ENCODE data around the gene CSNK1G2. TPM values are rescaled to one million over a fixed set of nuclear protein-coding genes. Genes with fewer than 3 reads are reported as not detected.

Gene CSNK1G2
- total and polyA plus RNA-seq, 9 donors, result 32.2 to 46.2 (median 41.7) TPM

DNA sequence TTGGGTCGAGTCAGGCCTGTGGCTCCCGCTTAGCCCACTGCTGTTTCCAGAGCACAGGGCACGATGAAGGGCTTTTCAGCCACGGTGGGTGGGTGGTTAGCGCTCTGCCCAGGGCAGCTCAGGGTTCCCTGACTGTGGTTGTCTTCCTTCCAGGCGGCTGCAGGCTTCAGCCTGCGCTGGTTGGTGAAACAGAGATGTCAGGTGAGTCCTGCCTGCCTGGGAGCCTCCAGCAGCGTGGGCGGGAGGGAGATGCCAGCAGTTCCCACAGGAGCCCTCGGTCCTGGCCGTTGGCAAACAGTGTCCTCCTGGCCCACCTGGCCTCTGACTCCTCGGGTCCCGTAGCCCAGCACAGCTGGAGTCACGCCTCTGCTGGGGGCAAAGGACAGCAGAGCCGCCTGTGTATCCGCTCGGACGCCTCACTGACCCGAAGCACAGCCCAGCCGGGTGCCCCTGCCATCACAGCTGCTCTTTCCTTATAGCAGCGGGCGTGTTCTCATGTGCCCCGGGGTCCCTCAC is 26.1 kb upstream of the CSNK1G2 start:
- no peak for DNase-seq
- WGBS (ENCODE audit: insufficient coverage), result 90% methylated on average over 23 of the region's 23 CpGs
- H3K27ac ChIP-seq (ENCODE audit: low read length), result no peak overlapping the region
- no peaks in the 10 kb centered on the region for H3K27me3 ChIP-seq (ENCODE audit: control insufficient read depth, insufficient read depth, low read length)
- no peak overlapping the region for H3K4me3 ChIP-seq (ENCODE audit: low read length)
- H3K36me3 ChIP-seq (ENCODE audit: control insufficient read depth, insufficient read depth, low read length), result peaks cover 37% of the 10 kb centered on the region
- H3K4me1 ChIP-seq (ENCODE audit: control insufficient read depth, insufficient read depth, low read length), result no peaks in the 10 kb centered on the region
- H3K9me3 ChIP-seq (replicated peaks; ENCODE audit: control insufficient read depth, low read depth, low read length), result no peaks in the 10 kb centered on the region

DNA sequence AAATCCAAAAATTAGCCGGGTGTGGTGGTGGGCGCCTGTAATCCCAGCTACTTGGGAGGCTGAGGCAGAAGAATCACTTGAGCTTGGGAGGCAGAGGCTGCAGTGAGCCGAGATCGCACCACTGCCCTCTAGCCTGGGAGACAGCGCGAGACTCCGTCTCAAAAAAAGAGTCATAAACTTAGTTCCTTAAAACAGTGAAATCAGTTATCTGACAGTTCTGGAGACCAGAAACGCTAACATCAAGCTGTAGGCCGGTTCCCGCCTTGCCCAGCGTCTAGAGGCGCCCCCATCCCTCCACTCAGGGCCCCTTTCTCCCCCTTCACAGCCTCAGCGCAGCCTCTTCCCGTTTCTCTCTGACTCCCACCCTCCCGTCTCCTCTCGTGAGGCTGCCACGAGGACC is 23.8 kb upstream of the CSNK1G2 start:
- no peak overlapping the region for H3K4me3 ChIP-seq (ENCODE audit: low read length)
- H3K27ac ChIP-seq (ENCODE audit: low read length), result no peak overlapping the region
- DNase-seq, result no peak
- no peaks in the 10 kb centered on the region for H3K9me3 ChIP-seq (replicated peaks; ENCODE audit: control insufficient read depth, low read depth, low read length)
- H3K4me1 ChIP-seq (ENCODE audit: control insufficient read depth, insufficient read depth, low read length), result no peaks in the 10 kb centered on the region
- H3K36me3 ChIP-seq (ENCODE audit: control insufficient read depth, insufficient read depth, low read length), result peaks cover 58% of the 10 kb centered on the region
- 89% methylated on average over 17 of the region's 17 CpGs for WGBS (ENCODE audit: insufficient coverage)
- no peaks in the 10 kb centered on the region for H3K27me3 ChIP-seq (ENCODE audit: control insufficient read depth, insufficient read depth, low read length)

DNA sequence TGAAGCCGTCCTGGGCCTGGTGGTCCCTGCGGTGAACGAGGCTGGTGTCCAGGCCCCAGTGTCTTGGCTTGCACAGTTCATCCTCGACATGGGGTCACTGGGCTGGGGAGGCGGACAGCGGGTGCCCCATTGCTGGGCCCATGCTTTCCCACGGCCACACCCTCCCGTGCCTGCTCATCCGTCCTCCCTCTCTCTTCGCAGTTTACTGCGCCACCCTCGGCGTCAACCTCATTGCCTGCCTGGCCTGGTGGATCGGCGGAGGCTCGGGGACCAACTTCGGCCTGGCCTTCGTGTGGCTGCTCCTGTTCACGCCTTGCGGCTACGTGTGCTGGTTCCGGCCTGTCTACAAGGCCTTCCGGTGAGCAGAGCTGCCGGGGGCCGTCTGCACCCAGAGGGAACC is 23.0 kb upstream of the CSNK1G2 start:
- H3K36me3 ChIP-seq (ENCODE audit: control insufficient read depth, insufficient read depth, low read length), result peaks cover 65% of the 10 kb centered on the region
- WGBS (ENCODE audit: insufficient coverage), result 94% methylated on average over 25 of the region's 25 CpGs
- no peak for DNase-seq
- no peaks in the 10 kb centered on the region for H3K4me1 ChIP-seq (ENCODE audit: control insufficient read depth, insufficient read depth, low read length)
- no peaks in the 10 kb centered on the region for H3K27me3 ChIP-seq (ENCODE audit: control insufficient read depth, insufficient read depth, low read length)
- H3K9me3 ChIP-seq (replicated peaks; ENCODE audit: control insufficient read depth, low read depth, low read length), result no peaks in the 10 kb centered on the region
- H3K27ac ChIP-seq (ENCODE audit: low read length), result no peak overlapping the region
- no peak overlapping the region for H3K4me3 ChIP-seq (ENCODE audit: low read length)

DNA sequence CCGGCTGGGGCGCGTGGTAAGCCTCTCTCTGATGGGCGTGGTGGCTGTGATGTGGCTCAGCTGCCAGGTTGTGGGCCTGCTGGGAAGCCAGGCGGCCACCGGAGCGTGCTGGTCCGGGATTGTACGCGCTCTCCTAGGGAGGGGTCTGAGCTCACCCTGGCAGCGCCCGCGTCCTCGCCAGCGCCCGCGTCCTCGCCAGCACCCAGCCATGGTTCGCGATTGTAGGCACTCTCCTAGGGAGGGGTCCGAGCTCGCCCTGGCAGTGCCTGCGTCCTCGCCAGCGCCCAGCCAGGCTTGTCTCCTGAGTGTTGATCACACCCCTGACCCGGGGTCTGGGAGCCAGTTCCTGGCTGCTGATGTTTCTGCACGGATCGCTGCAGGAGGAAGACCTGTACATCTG is 22.0 kb upstream of the CSNK1G2 start:
- no peaks in the 10 kb centered on the region for H3K4me1 ChIP-seq (ENCODE audit: control insufficient read depth, insufficient read depth, low read length)
- no peaks in the 10 kb centered on the region for H3K9me3 ChIP-seq (replicated peaks; ENCODE audit: control insufficient read depth, low read depth, low read length)
- no peak overlapping the region for H3K4me3 ChIP-seq (ENCODE audit: low read length)
- H3K27ac ChIP-seq (ENCODE audit: low read length), result no peak overlapping the region
- no peak for DNase-seq
- WGBS (ENCODE audit: insufficient coverage), result 95% methylated on average over 26 of the region's 28 CpGs
- no peaks in the 10 kb centered on the region for H3K27me3 ChIP-seq (ENCODE audit: control insufficient read depth, insufficient read depth, low read length)
- H3K36me3 ChIP-seq (ENCODE audit: control insufficient read depth, insufficient read depth, low read length), result peaks cover 65% of the 10 kb centered on the region

DNA sequence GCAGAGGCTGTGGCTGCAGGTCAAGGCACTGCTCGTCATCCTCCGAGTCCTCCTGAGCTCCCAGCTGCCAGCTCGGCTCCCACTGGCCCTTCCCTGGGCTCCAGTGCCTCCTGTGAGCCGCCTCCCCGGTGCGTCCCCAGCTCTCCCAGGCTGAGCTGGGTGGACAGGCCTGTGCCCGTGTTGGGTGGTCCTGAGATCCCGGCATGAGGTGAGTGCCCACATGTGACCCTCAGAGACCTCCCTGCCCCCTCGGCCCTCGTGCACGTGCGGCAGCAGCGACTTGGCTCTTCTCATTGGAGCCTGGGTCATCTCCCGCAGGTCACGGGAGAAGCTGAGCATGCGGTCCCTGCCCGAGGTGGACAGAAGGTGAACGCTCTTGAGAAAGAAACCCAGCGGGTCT is 20.3 kb upstream of the CSNK1G2 start:
- H3K36me3 ChIP-seq (ENCODE audit: control insufficient read depth, insufficient read depth, low read length), result peaks cover 68% of the 10 kb centered on the region

DNA sequence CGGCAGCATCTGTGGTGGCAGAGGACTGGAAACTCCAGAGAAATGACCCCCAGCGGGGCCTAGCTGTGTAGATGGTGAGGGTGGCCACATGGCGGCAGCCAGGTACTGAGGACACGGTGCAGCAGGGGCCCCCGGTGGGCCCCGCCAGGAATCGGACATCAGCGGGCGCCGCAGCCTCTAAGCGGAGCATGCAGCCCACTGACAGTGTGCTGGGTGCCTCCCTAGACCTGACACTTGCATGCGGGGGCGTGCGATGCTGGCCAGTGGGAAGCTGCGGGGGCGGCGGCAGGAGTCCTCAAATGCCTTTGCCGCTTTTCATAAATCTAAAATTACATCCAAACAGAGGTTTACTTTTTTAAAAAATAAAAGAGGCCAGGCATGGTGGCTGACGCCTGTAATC is 19.6 kb upstream of the CSNK1G2 start:
- DNase-seq, result no peak
- no peak overlapping the region for H3K4me3 ChIP-seq (ENCODE audit: low read length)
- no peaks in the 10 kb centered on the region for H3K9me3 ChIP-seq (replicated peaks; ENCODE audit: control insufficient read depth, low read depth, low read length)
- H3K27me3 ChIP-seq (ENCODE audit: control insufficient read depth, insufficient read depth, low read length), result no peaks in the 10 kb centered on the region
- 90% methylated on average over 12 of the region's 19 CpGs for WGBS (ENCODE audit: insufficient coverage)
- H3K36me3 ChIP-seq (ENCODE audit: control insufficient read depth, insufficient read depth, low read length), result peaks cover 68% of the 10 kb centered on the region
- no peak overlapping the region for H3K27ac ChIP-seq (ENCODE audit: low read length)
- H3K4me1 ChIP-seq (ENCODE audit: control insufficient read depth, insufficient read depth, low read length), result no peaks in the 10 kb centered on the region

More for the DNA sequence above, 20.3 kb upstream of the CSNK1G2 start:
- no peak overlapping the region for H3K27ac ChIP-seq (ENCODE audit: low read length)
- no peaks in the 10 kb centered on the region for H3K4me1 ChIP-seq (ENCODE audit: control insufficient read depth, insufficient read depth, low read length)
- H3K9me3 ChIP-seq (replicated peaks; ENCODE audit: control insufficient read depth, low read depth, low read length), result no peaks in the 10 kb centered on the region
- no peak for DNase-seq
- 91% methylated on average over 19 of the region's 19 CpGs for WGBS (ENCODE audit: insufficient coverage)
- no peak overlapping the region for H3K4me3 ChIP-seq (ENCODE audit: low read length)
- H3K27me3 ChIP-seq (ENCODE audit: control insufficient read depth, insufficient read depth, low read length), result no peaks in the 10 kb centered on the region

DNA sequence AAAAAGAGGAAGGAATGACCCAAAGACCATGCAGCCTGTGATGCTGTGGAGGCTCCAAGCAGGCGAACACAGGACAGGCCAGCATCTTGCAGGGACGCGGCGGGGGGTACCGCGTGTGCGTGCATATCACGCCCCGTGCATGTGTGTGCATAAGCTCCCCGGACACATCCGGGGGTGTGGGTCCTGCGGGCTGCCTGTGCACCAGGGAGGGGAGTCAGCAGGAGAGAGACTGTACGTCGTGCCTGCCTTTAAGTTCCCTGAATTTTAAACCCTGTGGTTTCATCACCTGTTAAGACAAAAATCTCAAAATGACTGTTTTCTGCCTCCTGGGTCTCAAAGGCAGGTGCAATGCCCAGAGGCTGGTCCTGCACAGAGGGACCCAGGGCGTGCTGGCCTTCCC is 19.1 kb upstream of the CSNK1G2 start:
- 96% methylated on average over 13 of the region's 15 CpGs for WGBS (ENCODE audit: insufficient coverage)
- DNase-seq, result no peak
- Histone ChIP-seq H3K4me3 (ENCODE audit: low read length) (no peak overlapping the region), H3K27ac (ENCODE audit: low read length) (no peak overlapping the region), H3K4me1 (ENCODE audit: control insufficient read depth, insufficient read depth, low read length) (no peaks in the 10 kb centered on the region), H3K9me3 (replicated peaks; ENCODE audit: control insufficient read depth, low read depth, low read length) (no peaks in the 10 kb centered on the region), H3K36me3 (ENCODE audit: control insufficient read depth, insufficient read depth, low read length) (peaks cover 68% of the 10 kb centered on the region), H3K27me3 (ENCODE audit: control insufficient read depth, insufficient read depth, low read length) (no peaks in the 10 kb centered on the region)

DNA sequence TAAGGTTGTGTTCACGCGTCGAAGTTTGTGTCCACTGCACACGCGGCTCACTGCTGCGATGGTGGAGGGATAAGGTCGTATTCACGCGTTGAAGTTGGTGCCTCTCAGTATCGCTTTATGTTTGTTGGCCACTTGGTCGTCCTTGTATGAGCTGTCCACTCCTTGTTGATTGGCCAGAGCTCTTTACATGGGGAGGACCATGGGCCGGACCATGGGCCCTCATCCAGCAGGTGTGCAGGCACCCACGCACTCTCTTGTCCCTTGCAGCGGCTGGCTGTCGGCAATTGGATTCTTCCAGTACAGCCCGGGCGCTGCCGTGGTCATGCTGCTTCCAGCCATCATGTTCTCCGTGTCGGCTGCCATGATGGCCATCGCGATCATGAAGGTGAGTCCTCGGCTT is 18.2 kb upstream of the CSNK1G2 start:
- 93% methylated on average over 23 of the region's 23 CpGs for WGBS (ENCODE audit: insufficient coverage)
- no peaks in the 10 kb centered on the region for H3K4me1 ChIP-seq (ENCODE audit: control insufficient read depth, insufficient read depth, low read length)
- H3K27ac ChIP-seq (ENCODE audit: low read length), result no peak overlapping the region
- no peak overlapping the region for H3K4me3 ChIP-seq (ENCODE audit: low read length)
- DNase-seq, result no peak
- peaks cover 62% of the 10 kb centered on the region for H3K36me3 ChIP-seq (ENCODE audit: control insufficient read depth, insufficient read depth, low read length)
- no peaks in the 10 kb centered on the region for H3K27me3 ChIP-seq (ENCODE audit: control insufficient read depth, insufficient read depth, low read length)
- H3K9me3 ChIP-seq (replicated peaks; ENCODE audit: control insufficient read depth, low read depth, low read length), result no peaks in the 10 kb centered on the region

DNA sequence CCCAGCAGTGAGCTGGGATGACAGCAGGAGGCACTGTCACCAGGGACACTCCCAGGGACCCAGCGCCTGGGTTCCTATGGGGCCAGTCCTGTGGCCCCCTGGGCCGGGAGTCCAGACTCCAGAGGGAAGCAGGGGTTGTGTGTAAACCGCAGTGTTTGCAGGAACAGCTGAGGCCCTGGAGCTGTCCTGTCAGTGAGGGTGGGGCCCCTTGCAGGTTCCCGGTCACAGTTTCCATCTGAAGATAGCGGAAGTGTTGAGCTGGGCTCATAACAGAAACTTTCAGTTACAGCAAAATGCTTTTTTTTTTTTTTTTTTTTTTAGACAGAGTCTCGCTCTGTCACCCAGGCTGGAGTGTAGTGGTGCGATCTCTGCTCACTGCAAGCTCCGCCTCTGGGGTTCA is 17.7 kb upstream of the CSNK1G2 start:
- DNase-seq, result peak; percentile 72
- Histone ChIP-seq H3K4me1 (ENCODE audit: control insufficient read depth, insufficient read depth, low read length) (no peaks in the 10 kb centered on the region), H3K36me3 (ENCODE audit: control insufficient read depth, insufficient read depth, low read length) (peaks cover 58% of the 10 kb centered on the region), H3K9me3 (replicated peaks; ENCODE audit: control insufficient read depth, low read depth, low read length) (no peaks in the 10 kb centered on the region), H3K27me3 (ENCODE audit: control insufficient read depth, insufficient read depth, low read length) (no peaks in the 10 kb centered on the region), H3K4me3 (ENCODE audit: low read length) (no peak overlapping the region), H3K27ac (ENCODE audit: low read length) (no peak overlapping the region)
- WGBS (ENCODE audit: insufficient coverage), result no CpG with 5 or more reads among the region's 8 CpGs

DNA sequence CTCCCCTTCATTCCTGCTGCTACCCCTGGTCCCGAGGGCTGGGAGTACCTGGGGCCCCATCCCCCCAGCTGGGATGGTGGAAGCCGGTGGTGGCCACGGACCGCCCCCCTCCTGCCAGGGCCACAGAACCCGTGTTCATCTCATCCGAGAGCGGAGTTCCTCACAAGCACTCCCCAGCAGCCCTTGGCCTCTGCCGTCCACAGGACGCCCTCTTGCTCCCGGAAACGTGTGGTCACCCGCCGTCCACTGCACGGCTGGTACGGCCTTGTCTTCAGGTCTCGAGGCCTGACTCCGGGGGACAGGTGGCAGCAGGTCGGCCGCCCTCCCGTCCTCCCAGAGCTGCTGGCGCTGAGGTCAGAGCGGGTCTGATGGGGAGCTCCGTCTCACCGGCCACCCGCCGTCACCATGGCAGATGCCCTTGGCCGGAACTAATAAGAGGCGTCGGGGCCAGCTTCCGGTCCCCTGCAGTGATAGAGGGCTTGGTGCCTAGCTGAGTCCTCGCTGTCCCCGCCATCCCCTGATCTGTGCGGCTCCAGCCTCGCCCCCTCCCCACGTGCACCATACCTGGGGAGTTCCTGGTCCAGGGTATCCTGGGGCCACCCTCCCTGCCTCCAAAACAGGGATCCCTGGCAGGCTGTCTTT is 16.5 kb upstream of the CSNK1G2 start:
- DNase-seq, result no peak
- WGBS (ENCODE audit: insufficient coverage), result 90% methylated on average over 35 of the region's 35 CpGs
- no peak overlapping the region for H3K4me3 ChIP-seq (ENCODE audit: low read length)
- H3K27ac ChIP-seq (ENCODE audit: low read length), result no peak overlapping the region
- H3K36me3 ChIP-seq (ENCODE audit: control insufficient read depth, insufficient read depth, low read length), result peaks cover 49% of the 10 kb centered on the region
- H3K27me3 ChIP-seq (ENCODE audit: control insufficient read depth, insufficient read depth, low read length), result peaks cover 4% of the 10 kb centered on the region
- H3K4me1 ChIP-seq (ENCODE audit: control insufficient read depth, insufficient read depth, low read length), result peaks cover 4% of the 10 kb centered on the region
- no peaks in the 10 kb centered on the region for H3K9me3 ChIP-seq (replicated peaks; ENCODE audit: control insufficient read depth, low read depth, low read length)

DNA sequence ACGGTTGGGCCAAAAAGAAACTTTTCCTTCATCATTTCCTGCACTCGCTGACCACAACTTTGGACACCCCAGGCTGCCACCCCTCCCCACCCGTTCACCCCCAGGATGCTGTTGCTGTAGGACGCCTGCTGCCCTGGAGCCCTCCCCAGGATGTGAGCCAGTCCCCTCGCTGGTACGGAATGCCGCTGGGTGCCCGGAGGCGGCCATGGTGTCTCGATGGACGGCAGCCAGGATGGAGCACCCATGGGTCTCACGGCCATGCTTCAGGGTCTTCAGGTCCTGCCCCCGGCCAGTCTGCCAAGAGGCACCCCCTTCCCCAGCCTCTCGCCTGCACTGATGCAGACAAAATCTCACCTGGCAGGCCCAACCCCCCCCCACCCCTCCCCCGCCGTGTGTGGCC is 15.4 kb upstream of the CSNK1G2 start:
- Histone ChIP-seq H3K9me3 (replicated peaks; ENCODE audit: control insufficient read depth, low read depth, low read length) (no peaks in the 10 kb centered on the region), H3K27me3 (ENCODE audit: control insufficient read depth, insufficient read depth, low read length) (peaks cover 7% of the 10 kb centered on the region), H3K4me1 (ENCODE audit: control insufficient read depth, insufficient read depth, low read length) (peaks cover 11% of the 10 kb centered on the region), H3K36me3 (ENCODE audit: control insufficient read depth, insufficient read depth, low read length) (peaks cover 42% of the 10 kb centered on the region), H3K4me3 (ENCODE audit: low read length) (no peak overlapping the region), H3K27ac (ENCODE audit: low read length) (no peak overlapping the region)
- WGBS (ENCODE audit: insufficient coverage), result 79% methylated on average over 13 of the region's 16 CpGs
- no peak for DNase-seq

Data from muscle of leg (tissue), 11 donors.